IPS-NIHi11 (cell line): ENCODE measurements around the gene ASB5.
"Not testable (repeated sequence)": the region's sequence is repeated elsewhere in the genome, so short reads cannot be mapped to it uniquely, and the experiment has no call there.

Experiments
- DNase-seq: peaks from one replicate; pipeline ENCODE4 v3.0.0; 2012; ENCODE audit warnings: mixed read lengths, low spot score

The ASB5 gene

DNA sequence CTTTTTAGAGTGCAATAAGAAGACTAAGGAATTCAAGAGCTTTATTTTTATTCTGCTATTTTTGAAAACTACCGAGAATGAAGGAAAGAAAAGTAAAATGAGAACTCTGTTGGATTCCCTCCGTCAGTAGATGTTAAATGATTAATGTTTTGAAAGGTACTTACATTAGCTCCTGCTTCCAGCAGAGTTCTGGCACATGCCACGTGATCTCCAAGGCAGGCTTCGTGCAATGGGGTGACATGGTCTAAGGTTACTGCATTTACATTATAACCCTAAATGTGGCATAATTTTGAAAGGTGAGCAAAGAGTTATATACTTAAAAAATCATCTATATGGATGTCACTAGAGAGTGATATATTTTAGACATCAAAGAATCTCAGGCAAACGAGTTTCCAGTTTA lies 46.9 kb downstream of the ASB5 start:
- DNase-seq, result no peak

DNA sequence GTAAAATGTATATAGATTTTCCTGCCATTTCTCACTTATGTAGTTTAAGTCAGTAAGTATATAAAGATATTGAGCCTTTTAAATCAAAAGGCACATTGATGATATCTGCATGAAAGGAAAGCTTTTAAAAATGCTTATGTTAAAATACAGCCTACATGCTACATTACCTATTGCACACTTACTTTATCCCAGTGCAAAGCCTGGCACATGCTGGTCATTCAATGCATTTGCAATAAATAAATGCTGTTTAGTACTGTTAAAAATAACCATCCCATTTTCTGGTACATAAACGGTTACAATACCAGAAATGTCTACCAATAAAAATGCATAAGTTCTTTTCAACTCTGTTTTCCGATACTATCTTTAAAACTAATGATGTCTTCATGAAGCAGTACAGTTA lies 51.5 kb downstream of the ASB5 start:
- no peak for DNase-seq

DNA sequence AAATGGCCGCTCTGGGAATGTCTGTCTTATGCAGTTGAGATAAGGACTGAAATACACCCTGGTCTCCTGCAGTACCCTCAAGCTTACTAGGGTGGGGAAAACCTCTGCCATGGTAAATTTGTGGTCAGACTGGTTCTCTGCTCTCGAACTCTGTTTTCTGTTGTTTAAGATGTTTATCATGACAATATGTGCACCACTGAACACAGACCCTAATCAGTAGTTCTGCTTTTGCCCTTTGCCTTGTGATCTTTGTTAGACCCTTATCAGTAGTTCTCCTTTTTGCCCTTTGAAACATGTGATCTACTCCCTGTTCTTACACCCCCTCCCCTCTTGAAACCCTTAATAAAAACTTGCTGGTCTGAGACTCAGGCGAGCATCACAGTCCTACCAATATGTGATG lies 56.7 kb downstream of the ASB5 start:
- DNase-seq, result not testable (repeated sequence)

DNA sequence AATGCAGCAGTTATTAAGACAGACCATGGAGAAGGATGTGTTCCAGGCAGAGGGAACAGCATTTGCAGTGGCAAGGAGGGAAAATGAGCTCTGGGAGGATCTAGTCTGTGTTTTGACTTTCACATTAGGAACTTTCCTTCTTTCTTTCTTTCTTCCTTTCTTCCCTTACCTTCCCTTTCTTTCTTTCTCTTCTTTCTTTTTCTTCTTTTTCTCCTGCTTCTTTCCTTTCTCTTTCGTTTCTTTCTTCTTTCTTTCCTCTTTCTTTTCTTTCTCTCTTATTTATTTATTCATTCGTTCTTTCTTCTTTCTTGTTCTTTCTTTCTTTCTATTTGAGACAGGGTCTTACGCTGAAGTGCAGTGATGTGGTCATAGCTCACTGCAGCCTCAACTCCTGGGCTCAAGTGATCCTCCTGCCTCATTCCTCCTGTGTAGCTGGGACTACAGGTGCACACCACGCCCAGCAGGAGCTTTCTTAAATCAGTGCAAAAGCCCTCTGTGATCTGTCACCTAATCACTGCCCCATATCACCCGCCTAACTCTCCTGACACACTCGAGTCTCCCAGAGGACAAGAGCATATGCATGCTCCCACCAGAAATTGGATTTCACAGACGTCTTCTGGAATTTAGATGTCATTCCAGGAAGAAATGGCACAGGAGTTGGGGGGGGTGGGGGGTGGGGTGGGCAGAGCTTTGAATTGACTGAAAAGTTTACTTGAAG lies 58.3 kb downstream of the ASB5 start:
- no peak for DNase-seq

DNA sequence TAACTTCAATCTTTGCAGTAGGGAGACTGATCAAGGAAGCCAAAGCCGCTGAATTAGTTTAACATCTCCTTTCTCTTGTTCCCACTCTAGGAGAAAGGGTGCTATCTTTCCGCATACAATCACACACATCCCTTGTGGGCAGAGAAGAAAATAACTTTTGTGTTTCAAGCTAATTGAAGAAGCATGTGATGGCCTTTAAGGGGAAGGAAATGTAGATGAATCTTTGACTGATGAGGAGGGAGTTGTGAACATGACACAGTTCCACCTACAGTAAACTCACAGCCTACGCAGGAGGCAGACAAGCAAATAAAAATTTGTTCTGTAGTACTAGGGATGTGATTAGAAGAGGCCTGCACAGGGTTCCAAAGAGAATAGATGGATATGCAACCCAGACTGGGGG lies 58.9 kb downstream of the ASB5 start:
- no peak for DNase-seq

DNA sequence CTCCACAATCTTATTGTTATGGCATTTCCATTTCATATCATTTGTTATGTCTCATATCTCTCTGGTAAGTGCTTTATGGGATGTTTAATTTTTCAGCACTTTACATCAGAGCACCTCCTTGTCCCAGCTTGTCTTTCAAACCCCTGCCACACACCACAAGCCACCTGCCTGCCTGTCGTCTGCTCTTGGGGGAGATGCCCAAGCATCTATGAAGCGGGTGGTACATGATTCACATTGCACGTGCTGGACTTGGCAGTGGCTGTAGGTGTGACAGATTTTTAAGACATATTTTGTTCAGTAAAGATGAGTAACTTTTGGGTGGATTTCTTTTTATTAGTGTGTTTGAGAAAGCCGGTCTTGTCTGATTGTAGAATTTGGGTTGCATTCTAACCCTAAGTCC lies 59.5 kb downstream of the ASB5 start:
- DNase-seq, result no peak

DNA sequence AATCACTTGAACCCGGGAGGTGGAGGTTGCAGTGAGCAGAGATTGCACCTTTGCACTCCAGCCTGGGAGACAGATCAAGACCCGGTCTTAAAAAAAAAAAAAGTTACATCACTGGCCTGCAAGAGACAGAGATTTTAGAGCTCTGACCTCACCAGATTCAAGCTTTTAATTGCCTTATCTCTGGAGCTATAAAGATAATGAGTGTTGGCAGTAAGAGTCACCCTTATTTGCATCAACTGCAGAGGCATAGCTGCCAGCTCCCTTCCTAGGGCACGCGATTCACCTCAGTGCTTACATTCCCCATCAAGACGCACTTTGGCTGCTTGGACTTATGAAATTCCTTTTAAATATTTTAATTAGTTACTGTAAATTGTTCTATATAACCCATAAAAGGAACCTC lies 61.2 kb downstream of the ASB5 start:
- DNase-seq, result no peak

DNA sequence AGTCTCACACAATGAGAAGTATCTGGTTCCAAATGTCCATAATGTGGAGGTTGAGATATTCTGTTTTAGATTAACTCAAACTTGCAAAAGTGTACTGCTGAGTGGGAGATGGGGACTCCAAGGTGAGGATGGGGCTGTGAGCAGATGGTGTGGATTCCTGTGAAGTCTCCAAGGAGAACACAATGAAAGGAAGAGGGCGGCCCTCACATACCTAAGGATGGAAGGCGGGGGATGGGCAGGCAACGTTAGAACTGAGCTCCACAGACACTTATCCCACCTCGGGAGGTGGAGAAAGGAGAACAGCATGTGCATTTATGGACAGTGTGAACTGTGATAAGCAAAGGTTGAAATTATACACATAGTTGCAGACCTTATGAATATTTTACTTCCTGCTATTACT lies 63.7 kb downstream of the ASB5 start:
- DNase-seq, result no peak

DNA sequence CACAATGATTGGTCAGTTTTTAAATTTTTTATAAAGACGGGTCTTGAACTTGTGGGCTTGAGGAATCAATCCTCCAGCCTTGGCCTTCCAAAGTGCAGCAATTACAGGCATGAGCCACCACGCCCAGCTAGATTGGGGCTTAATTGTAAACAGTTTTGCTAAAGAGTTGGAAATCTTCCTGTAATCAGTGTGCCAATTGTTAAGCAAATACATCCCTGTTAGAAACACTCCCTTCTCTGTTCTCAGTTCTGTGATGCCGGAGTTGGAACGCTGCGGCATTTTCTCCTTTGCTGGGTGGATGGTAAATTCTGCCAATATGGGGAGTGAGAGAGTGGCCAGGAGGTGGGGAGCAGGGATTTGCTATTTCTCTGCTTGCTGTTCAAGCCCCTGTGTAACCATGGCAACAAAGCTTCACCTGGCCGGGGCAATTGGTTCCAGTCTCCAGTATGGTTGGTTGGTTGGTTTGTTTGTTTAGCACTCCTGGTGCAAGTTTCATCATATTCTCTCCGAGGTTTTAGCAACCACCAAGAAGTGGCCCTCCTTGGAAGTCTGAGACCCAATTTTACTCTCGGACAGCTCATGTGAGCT lies 70.6 kb downstream of the ASB5 start:
- peak; percentile 17 for DNase-seq

DNA sequence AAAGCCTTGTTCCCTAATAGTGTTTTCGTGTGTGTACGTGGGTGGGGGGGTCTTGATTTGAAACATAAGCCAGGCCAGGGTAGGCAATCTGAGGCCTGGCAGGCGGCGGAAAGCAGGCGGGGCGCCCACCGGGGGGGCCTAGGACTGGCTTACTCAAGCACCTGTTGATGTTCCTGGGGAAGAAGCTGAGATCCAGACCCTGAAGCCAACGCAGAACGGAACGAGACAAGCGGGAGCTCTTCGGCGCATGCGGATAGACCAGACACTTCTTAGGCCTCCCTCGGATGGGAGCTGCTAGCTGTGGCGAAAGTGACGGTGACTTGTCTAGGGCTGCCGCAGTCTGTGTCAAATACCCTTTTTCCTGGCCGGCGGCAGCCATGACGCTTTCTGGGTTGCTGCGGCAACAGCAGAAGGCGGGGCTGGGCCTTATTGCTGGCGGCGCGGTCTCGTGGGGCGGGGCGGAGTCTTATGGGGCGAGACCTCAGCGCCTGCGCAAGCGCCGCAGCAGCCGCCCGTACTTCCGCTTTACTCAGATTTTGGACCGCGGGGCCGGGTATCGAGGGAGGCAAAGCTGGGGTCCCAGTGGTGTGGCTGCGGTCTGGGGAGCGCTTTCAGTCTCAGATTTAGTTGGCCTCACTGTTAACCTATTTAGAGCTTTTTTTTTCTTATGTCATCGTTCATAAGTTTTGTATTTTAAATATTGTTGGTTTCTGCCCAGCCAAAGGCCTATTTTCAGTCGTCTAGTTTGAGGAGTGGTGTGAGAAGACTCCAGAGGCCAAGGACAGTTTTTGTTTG lies 73.6 kb downstream of the ASB5 start, which contains the start of gene SPATA4:
Gene SPATA4, minus strand, starts transcription at position 402 of the 795 bp plus-strand sequence. Its CDS starts 23 bp downstream, at position 379.
- peak; percentile 96 for DNase-seq

DNA sequence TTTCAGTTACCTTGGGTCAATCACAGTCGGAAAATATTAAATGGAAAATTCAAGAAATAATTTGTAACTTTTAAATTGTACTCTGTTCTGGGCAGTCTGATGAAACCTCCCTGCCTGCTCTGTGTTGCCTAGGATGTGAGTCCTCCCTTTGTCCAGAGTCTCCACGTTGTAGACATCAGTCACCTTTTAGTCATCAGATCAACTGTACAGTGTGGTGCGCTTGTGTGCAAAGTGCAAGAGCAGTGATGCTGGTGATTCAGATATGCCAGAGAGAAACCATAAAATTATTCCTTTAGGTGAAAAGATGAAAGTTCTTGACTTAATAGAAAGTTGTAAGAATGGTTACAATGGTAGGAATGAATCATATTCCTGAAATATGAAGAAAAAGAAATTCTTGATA lies 75.1 kb downstream of the ASB5 start:
- DNase-seq, result no peak

DNA sequence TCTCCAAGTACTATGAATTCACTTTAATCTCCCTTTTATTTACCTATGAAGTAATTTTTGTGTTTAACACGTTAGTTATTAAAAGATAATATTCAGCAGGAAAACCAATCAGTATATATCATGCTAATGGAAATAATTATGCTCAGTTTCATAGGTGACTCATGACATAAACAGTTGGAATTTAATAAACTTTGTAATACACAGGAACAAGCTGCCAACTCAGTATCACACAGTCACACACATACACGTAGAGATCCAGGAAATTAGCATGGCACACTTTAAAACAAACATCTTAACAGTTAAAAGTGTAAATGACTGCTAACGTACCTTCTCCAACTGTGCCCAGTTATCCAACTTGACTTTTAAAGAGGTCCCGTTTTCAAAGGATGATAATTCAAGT lies 75.9 kb downstream of the ASB5 start:
- no peak for DNase-seq

DNA sequence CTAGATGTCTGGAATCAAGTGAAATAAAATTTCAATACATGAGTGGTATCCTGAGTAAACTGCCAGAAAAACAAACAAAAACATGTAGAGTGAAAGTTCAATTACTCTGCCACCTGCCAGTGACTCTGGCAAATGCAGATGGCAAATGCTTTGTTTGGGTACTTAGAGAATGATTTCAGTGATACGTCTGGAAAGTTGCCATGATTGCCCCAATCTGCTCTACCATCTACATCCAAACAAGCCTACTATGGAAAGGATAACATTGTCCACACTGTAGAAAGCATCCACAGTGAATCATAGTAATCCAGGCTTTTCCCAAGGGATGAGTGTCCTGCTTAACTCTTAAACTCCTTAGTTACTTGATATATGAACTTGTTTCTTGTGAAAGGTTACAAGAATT lies 77.0 kb downstream of the ASB5 start:
- DNase-seq, result no peak

DNA sequence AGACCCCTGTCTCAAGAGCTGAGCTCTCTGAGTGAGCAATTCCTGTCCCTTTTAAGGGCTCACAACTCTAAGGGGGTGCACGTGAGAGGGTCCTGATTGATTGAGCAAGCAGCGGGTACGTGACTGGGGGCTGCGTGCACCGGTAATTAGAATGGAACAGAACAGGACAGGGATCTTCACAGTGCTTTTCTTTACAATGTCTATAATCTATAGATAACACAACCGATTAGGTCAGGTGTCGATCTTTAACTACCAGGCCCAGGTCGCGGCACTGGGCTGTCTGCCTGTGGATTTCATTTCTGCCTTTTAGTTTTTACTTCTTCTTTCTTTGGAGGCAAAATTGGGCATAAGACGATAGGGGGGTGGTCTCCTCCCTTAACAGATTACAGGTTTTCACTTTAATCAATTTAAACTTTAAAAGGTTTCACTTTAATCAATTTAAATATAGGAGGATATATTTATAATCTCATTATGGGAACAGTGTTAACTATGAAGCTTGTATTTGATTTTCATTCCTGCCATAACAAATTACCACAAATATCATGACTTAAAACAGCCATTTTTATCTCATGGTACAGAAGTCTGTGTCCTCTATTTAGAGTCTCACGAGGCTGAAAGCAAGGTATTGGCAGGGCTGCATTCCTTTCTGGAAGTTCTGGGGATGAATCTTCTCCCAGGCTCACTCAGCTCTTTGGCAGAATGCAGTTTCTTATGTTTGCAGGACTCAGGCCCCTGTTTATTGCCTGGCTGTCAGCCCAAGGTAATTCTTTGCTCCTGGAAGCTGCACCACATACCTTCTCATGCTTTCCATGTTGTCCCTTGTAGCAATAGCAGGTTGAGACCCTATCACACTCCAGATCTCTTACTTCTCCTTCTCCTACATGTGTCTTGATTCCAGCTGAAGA lies 78.9 kb downstream of the ASB5 start:
- DNase-seq, result no peak

DNA sequence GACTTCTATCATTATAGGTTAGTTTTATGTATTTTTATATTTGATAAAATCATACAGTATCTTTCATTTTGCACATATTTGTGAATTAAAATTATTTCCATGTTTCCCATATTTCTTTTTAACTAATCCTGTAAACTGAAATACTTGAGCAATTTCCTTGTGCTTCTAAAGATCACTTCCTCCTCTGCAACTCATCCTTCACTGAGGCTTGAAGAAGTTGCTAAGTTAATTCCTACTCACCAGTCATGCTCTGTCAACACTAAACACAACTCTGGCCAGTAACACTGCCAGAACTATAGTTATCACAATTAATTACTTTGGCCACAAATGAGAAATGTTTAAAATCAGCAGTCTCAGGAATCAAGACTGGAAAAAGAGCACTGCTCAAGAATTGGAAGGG lies 80.4 kb downstream of the ASB5 start:
- DNase-seq, result no peak

DNA sequence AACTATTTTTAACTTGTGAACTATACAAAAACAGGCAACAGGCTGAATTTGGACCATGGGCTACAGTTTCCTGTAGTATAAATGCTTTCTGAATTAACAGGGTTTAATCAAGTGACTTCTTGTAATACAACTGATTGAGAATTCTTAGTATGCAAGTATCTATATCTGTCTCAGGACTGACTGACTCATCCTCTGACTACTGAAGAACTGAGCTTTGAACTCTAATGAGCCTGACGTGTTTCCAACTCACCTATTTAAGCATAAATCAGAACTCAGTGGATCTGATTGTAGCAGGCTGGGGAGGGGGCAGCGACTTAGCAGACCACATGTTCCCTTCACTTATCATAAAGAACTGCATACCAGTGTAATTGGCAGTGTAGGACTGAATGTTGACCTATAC lies 81.4 kb downstream of the ASB5 start:
- no peak for DNase-seq

DNA sequence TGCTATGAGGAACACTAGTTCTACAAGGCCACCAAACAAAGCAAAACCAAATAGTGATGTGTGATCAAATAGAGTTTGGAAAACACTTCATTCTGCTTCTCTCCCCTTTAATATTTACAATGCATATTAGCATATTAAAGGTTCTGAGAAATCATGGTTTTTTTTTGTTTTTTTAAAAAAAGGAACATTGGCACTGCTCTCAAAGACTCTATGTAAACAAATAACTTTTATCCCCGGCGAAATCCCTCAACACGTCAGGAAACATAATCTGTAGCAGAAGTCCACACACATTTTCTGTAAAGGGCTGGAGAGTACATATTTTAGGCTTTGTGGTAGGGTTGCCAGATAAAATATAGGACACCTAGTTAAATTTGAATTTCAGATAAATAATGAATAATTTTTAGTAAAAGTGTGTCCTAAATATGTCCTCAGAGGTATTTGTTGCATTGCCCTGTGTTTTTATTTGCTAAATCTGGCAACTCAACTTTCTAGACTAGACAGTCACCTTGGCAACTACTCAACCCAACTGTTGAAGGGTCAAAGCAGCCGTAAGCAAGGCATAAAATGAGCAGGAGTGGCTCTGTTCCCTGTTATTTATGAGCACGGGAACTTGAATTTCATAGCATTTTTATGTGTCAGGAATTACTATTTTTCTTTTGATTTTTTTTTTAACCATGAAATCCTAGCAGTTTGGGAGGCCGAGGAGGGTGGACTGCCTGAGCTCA lies 82.2 kb downstream of the ASB5 start:
- no peak for DNase-seq

DNA sequence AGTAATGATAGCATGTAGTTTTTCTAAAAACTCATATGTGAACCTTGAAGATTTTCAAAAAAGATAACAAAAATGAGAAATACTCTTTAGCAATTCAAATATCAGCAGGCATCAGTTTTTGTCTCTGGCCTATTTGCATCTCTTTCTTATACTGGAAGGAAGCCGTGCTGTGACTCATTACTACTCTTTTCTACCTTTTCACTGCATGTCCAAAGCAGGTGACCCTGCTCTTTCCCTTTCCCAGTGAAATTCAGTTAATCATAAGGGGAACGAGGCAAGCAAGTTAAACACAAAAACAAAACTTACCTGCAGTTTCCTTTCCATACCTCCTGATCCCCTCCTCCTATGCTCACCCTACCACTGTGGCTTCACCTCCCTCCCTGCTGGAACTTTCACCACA lies 83.0 kb downstream of the ASB5 start:
- DNase-seq, result no peak

DNA sequence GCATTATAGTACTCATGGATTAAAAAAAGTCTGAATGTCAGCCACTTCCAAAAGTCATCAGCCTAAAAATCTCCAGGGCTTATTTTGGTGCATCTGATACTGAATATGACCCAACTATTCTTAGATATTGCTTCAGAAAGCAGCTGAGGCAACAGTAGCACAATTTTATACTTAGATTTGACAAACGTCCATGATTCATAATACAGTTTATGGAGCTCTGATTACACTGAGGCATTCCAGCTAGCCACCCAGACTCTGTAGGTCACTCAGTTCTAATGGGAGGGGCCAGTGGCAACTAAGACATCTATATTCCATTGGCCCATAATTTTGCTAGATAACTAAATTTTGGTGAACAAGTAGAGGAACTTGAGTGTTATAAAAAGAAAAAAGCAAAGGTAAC lies 84.0 kb downstream of the ASB5 start:
- no peak for DNase-seq
